Kidney tubule cell (primary cell): Measurements from ENCODE around the gene SLC25A5.
"Not testable (repeated sequence)": the region's sequence is repeated elsewhere in the genome, so short reads cannot be mapped to it uniquely, and the experiment has no call there.

Experiments used
- DNase-seq: peaks from one replicate; pipeline ENCODE4 v3.0.0-alpha.2; 2018; ENCODE audit warnings: low spot score

SLC25A5 gene

GRCh38 chrX:119467842-119468550 is at the start of gene SLC25A5:
SLC25A5 (plus strand) TSS chrX:119468444; CDS start chrX:119468516, 72 bp downstream.
- peak; percentile 87 for DNase-seq

- DNase-seq = no peak
Observed at GRCh38 chrX:119419146-119419545, 49.1 kb upstream of the SLC25A5 start.

GRCh38 chrX:119419898-119420297 is 48.3 kb upstream of the SLC25A5 start:
- no peak for DNase-seq

DNA sequence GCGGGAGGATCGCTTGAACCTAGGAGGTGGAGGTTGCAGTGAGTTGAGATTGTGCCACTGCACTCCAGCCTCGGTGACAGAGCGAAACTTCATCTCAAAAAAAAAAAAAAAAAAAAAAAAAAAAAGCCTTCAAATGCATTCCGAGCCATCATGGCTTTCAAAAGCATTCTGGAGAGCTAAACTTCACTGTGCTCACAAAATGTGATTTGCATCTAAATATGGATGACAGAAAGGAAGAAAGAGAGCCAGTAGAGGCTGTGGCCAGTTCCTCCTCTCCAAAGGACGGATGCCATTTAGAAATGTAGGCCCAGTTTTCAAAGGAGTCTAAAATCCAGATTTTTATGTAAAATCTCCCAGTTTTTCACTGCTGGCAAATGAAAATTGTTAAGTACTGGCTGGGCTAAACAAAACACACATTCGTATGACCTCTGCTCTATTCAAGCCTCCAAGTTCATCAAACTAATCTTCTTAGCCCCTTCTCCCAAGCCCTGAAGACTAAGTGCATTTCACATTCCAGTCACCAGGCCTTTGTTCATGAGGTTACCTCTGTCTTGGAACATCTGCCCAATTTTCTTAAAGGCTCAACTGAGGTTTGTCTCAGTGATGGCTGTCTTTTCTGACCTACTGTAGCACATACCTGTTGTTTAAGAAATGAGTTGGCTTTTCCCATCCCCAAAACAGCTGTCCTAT is 47.1 kb upstream of the SLC25A5 start:
- DNase-seq = no peak

- no peak for DNase-seq
Observed at GRCh38 chrX:119423631-119424030, 44.6 kb upstream of the SLC25A5 start.

- DNase-seq = no peak
Observed at GRCh38 chrX:119424999-119425398, 43.2 kb upstream of the SLC25A5 start.

GRCh38 chrX:119427024-119427794 is 41.0 kb upstream of the SLC25A5 start:
- peak; percentile 36 for DNase-seq

- no peak for DNase-seq
Observed at GRCh38 chrX:119427795-119428185, 40.5 kb upstream of the SLC25A5 start.

GRCh38 chrX:119429471-119429870 is 38.8 kb upstream of the SLC25A5 start:
- peak; percentile 17 for DNase-seq

DNA sequence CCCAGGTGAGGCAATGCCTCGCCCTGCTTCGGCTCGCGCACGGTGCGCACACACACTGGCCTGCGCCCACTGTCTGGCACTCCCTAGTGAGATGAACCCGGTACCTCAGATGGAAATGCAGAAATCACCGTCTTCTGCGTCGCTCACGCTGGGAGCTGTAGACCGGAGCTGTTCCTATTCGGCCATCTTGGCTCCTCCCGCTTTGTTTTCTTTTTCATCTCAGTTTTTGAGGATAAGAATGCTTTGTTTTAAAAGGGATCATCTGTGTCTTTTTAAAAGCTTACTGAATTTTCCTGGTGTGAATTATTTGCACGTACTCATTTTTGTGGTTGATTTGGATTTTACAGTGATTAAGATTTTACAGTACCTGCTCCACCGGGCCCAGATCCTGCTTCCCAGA is 26.9 kb upstream of the SLC25A5 start:
- DNase-seq = not testable (repeated sequence)

GRCh38 chrX:119442286-119442685 is 26.0 kb upstream of the SLC25A5 start:
- no peak for DNase-seq

- DNase-seq = no peak
Observed at GRCh38 chrX:119453202-119453601, 15.0 kb upstream of the SLC25A5 start.

DNA sequence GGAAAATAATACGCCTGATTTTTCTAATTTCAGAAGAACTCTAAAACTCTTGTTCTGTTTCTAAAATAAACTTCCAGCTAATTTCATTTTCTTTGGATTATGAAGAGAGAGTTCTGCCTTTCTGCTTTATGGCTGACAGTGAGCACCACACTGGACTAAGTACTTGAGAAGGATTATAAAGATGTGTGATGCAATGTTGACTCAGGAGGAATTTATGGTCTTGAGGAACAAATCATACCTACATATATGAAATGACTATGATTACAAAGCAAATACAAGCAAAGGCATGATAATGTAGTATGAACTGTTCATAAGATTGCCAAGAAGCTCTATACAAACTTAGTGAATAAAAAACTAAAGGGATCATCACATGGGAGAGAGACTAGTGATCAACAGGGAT is 13.0 kb upstream of the SLC25A5 start:
- DNase-seq = no peak

DNA sequence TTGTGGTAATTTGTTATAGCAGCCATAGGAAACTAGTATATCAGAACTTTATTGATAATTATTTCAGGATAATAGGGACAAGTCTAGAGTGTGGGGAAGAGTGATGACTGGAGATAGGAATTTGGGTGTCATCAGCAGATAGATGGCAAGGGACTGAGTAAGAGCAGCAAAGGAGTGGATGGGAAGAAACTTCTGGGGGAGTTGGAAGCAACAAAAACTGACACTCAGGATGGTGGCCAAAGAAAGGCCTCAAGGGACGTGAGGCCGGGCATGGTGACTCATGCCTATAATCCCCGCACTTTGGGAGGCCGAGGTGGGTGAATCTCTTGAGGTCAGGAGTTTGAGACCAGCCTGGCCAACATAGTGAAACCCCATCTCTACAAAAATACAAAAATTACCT is 9.1 kb upstream of the SLC25A5 start:
- no peak for DNase-seq

- DNase-seq = no peak
Observed at GRCh38 chrX:119465555-119465954, 2.7 kb upstream of the SLC25A5 start.

DNA sequence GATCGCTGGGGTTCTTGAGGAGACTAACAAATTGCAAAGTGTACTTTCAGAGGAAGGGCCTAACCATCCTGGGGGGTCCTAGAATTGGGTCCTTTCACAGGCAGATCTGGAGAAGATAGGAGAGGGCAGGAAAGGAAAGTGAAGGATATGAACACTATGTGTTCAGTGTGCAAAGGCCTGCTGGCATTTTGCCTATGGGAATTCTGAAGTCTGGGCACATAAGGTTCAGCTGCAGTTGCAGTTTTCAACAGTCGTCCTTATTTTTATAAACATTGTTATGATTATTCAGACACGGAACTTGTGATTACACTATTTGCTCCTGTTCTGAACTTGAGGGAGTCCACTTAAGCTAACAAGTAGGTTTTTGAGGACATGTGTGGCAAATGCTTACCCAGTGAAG is 1.3 kb upstream of the SLC25A5 start:
- no peak for DNase-seq

- no peak for DNase-seq
Observed at GRCh38 chrX:119467433-119467832, 811 bp upstream of the SLC25A5 start.

- DNase-seq = peak; percentile 83
Observed at GRCh38 chrX:119468551-119469312, 488 bp downstream of the SLC25A5 start.

GRCh38 chrX:119469313-119469635 is 1.0 kb downstream of the SLC25A5 start:
- no peak for DNase-seq

DNA sequence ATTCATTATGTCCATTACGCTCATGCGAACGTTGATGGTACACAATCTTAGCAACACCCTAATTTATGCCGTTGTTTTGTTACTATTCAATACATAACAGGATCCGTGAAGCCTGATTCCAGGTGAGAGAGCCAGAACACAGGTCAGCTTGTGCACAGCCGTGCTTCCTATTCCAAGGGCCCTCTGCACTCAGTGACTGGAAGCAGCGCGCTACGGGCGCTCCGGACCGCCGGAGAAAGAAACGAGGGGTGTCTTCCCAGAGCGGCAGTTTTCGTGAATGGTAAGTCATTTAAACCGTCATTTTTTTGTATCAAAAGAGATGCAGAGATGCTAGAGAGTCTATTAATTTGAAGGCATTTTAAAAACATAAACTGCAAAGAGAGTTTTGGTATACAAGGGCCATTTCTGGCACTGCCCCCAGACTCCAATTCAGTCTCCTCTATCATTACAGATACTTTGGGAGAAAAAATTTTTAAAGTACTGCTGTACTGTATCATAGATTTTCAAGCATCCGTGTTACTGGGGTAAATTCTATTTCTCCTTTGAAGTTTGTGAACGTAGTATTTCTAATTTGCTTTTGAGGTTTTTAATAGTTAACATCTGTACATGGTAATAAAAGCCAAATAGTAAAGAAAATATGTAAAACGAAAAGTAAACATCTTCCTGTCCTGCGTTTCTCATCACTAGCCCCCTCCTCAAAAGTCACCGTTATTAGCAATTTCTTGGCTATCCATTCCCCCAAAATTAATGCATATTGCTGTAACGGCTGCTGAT is 6.6 kb downstream of the SLC25A5 start:
- no peak for DNase-seq

- no peak for DNase-seq
Observed at GRCh38 chrX:119475389-119476101, 7.3 kb downstream of the SLC25A5 start.
